Activated CD8-positive, alpha-beta memory T cell treated with anti-CD3 and anti-CD28 coated beads for 1 hour (primary cell): ENCODE data around the gene ATP8A1.

Experiments
- DNase-seq, 2 donors: peaks; one replicate each; pipeline ENCODE4 v3.0.0-alpha.2; 2020; ENCODE audit warnings: low read depth in 1 of 2; ENCODE audit errors: extremely low read depth in 1 of 2

The ATP8A1 gene

DNA sequence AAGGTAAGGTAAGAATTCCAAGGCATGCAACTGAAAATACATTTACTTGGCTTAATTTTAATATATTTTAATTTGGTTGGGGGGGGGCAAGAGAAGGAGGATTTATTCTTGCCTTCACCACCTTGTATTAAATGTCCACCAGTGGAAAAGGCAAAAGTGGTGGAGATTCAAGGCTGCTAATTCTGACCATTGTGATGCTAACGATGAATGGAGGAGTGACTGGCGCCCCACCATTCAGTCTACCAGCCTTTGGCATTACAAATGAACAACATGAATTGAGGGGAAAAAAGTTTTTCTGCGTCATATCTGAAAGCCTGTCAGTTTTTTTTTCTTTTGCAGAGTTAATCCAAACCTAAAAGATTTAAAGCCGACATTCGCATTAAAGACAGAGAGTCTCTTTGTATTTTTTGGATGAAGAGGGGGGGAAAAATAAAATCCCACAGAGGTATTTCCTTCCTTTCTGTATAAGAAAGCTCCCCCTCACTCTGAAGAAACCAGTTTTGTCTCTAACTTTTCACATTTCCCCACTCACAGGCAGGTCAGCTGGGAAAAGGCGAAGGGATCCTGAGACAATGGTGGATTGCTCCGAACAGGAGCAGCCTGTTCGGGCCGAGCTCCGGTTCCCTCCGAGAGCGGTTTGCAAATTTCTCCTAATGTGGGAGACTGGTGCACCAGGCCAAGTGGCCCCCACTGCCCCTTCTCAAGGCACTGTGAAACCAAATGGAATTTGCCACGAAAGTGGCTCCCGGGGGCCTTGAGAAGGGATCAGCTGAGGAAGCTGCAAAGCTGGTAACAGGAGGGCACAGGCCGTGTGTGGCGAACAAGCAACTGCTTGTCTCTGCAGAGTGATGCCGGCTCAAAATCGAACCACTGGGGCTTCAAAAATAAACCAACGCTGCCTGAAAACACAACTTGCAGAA, 231.5 kb downstream of the ATP8A1 start:
- no peak for DNase-seq

DNA sequence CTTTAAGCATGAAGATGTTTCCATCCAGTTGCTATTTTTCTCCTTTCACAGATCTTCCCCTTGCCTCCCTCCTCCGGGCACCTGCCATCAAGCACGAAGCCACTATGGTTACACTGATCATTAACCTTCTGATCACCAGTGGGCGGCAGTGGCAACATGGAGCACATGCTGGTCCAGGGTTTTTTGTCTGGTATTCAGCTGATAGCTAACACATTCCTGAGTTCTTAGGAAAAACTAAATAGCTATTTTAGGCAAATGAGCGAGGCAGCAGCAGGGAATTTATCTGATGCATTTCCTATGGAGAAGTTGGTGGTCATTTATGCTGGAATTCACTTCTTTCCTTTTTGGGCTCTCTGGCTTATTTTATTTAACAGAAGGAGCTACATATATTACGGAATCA, 236.8 kb downstream of the ATP8A1 start:
- no peak for DNase-seq

- no peak for DNase-seq
Observed at GRCh38 chr4:42417550-42417949, 239.4 kb downstream of the ATP8A1 start.

DNA sequence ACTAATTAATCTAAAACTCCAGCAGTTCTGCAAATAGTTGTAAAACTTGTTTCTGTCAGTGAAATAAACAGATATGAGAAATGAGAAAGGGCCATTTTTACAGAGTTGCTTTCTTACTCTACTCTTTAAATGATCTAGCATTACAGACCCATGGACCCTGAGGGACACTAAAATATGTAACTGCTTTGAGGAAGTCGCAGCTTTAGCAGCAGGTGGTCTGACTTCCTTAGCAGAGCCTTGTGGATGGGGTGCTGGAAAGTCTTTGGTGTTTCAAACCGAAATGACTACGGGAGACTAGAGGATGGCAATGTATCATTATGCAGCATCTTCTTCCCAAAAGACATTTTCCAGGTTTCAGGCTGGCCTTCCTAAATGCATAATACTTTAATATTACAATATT, 240.9 kb downstream of the ATP8A1 start:
- no peak for DNase-seq

- no peak for DNase-seq
Observed at GRCh38 chr4:42415281-42415680, 241.6 kb downstream of the ATP8A1 start.

DNA sequence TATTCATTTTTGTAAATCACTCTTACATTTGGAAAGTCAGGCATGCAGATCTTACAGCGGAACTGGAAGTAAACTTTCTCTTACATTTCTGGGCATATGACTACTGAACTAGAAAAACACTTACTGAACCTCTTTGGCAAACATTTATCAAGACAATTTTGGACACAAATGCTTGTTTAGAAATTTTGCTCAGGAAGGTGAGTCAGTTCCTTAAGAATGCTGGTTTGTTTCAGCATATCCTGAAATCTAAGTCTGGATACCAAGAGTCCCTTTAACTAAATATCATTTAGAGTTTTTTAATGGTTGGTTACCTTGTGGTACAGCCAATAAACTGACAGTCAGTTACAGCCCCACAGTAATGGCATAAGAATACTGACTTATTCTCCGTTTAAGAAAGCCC, 244.7 kb downstream of the ATP8A1 start:
- DNase-seq = no peak

GRCh38 chr4:42411803-42412202, 245.1 kb downstream of the ATP8A1 start:
- no peak for DNase-seq

DNA sequence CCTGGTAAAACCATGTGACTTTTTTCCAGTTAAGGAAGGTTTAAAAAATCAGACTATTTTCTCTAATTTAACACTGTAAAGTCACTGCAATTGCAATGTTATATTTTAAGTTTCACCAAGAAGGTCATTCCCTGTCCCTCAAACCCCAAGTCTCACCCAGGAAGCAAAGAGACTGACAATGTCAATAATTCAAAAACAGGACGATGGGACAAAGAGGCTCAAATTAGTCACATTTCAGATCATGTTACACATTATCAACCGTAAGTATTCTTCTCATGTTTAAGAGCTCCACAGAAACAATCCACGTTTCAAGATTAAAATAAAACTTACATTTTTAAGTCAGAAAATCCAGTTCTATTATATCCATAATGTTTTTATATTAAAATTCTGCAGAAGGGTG, 246.5 kb downstream of the ATP8A1 start:
- no peak for DNase-seq

DNA sequence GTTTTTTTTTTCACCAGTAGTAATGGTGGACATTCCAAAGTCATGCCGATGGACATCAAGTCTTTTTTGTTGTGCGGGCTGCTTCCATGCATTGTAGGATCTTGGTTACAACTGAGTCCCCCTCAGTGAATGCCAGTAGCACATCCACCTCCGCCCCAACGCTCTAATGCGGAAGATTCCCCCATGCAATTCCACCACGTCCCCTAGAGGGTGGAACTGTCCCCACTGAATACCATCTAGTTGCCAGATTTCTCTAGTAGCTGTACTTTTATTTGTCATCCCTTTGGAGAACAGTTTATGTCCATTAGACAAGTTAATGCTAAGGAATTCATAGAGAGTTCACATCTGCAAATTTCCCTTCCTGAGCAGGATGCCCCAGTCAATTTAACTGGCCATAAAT, 252.9 kb downstream of the ATP8A1 start:
- DNase-seq = no peak

GRCh38 chr4:42401171-42401570, 255.7 kb downstream of the ATP8A1 start:
- DNase-seq = no peak

- no peak for DNase-seq
Observed at GRCh38 chr4:42399393-42399792, 257.5 kb downstream of the ATP8A1 start.

DNA sequence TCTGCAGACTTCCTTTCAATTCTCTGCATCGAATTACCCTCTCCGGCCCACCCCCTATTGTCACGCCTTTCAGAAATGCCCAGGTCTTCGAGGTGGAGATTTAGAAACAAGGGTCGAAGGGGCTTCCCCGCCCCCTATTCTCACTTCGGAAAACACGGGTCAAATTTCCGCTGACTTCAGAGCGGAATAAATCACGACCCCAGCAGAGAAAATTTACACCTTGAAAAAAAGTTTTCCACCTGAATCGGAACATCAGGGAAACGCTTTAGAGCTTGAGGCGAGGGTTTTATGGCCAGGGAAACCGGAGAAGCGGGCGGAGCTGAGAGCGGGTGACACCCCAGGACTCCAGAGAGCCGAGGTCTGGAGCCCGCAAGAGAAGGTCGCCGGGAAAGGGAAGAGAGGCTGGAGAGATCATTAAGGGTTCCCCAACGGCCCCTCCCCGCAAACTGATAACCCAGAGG, 258.0 kb downstream of the ATP8A1 start:
- no peak for DNase-seq

DNA sequence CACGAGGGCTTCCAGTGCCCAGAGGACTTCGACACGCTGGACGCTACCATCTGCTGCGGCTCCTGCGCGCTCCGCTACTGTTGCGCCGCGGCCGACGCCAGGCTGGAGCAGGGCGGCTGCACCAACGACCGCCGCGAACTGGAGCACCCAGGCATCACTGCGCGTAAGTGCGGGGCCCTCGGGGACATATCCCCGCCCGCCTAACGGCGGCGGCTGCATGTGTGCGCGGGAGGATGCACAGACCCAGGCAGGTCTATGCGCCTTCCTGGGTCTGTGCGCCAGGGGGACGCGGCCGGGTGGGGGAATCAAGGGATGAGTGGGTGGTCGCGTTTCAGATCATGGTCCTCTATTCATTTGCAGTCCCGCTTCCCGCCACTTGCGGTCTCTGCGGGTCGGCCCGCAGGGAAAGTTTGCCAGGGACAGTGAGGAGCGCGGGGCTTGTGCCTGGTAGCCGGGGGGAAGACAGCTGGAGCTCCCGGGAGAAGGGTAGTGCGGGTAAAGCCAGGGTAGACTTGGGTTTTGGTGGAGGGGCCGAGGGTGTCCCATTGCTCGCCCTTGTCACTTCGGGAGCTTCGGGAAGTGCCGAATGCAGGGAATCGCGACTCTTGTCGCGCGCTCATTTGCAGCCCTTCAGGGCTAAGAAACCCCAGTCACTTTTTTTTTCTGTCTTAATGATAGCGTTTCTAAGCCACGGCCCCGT, 258.6 kb downstream of the ATP8A1 start:
- DNase-seq = no peak

- no peak for DNase-seq
Observed at GRCh38 chr4:42397635-42398170, 259.2 kb downstream of the ATP8A1 start.

DNA sequence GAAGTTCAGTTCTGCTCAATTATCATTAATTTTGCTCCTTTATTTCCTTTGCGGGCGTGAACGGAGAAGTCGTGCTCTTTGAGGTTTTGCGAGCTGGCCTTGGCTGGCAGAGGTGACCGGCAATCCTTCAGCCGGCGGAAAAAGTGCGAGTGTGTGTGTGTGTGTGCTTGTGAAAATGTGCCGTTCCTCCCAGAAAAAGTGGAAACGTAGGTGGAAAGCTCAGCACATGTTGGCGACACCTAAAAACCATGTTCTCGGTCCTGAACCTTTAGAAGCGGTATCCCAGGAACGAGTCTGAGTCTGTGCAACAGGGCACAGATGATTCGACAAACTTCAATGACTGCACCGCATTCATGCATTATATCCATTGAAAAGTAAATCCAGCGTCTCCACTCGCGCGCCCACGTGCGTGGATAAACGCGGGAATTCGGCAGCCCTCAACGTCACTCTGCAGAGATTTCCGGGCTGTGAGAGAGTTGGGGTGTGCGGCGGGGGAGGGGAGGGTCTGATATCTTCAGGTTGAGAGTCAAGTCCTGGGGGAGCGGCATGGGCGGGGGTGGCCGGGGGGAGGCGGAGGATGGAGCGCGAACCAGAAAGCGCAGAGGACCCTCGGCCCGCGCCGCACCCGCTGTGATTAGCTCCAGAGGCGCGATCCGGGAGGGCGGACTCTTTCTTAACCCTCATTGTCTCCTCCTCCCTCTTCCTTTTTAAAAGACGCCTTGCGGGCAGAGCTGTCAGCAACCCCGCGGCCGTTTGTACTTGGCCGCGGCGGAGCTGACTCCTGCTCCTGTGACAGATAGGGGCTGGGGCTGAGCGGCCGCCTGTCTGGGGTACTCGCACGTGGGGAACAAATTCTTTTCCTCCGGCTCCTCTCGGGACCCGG, 259.9 kb downstream of the ATP8A1 start, which contains the start of gene SHISA3:
Gene SHISA3 (plus strand): TSS at position 737 of the 883 bp plus-strand sequence. CDS start 569 bp downstream, outside the sequence.
- DNase-seq = no peak

DNA sequence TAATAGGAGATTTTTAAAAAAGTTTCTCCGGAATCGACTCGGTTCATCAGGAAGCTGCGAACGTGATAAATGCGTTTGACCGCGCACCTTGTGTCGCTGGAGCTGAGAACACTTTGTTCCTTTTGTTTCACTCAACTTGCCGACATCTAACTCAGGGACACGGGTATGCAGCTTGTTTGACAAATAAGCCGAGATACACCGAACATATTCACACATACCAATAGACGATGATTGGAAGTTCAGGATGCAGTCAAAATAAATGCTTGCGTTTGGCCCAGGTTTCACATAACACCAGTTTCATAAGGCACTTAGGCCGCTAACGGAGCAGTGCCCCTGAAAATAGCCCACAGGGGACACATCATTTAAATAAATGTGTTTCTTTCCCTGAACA, 260.5 kb downstream of the ATP8A1 start:
- no peak for DNase-seq

DNA sequence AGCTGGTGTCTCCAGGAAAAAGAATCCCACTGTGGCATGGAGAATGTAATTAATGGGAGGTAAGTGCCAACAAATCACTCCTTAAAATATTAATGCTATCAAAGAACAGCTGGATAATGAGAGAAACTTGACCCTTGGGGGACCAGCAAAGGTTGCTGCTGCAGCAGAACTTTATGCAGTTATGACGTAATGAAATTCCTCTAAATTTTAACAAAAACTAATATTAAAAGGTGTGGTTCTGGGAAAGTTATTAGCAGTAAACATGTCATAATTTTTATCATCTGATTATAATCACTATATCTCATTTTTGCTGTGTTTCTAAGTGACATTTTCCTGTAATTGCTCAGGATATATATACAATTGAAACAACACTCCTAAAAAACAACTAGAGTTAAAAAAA, 261.3 kb downstream of the ATP8A1 start:
- no peak for DNase-seq

DNA sequence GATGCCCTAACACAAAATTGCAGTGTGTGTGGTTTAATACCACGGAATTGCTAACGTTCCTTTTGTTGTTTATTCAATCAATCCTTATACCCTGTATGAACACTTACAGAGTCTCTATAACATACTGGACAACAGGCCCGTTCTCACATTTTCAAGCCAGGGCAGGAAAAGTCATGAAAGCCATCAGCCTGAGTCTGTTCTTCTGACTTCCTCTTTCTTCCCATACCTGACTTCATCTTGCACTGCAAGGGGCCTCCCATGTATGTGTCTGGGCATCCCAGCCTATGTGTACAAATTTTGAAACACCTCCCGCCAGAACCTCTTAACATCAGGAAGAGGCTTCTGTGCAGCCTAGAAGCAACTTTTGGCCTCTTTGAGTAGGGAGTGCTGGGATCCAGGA, 264.5 kb downstream of the ATP8A1 start:
- no peak for DNase-seq

- DNase-seq = no peak
Observed at GRCh38 chr4:42391981-42392380, 264.9 kb downstream of the ATP8A1 start.

DNA sequence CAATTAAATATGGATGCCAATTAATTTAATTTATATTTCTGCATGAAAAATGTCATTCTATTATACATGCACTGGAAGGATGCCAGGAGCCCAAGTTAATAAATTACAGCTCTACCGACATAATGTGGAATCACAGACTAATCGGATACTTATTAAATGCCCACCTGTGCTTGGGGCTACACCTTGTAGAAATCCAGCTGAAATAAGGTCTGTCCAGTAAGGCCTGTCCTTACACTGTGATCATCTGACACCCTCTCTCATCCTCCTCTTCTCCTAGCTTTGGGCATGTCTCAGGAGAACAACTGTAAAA, 265.6 kb downstream of the ATP8A1 start:
- DNase-seq = no peak
